Measurements from ENCODE around the gene BRAF.

DNA sequence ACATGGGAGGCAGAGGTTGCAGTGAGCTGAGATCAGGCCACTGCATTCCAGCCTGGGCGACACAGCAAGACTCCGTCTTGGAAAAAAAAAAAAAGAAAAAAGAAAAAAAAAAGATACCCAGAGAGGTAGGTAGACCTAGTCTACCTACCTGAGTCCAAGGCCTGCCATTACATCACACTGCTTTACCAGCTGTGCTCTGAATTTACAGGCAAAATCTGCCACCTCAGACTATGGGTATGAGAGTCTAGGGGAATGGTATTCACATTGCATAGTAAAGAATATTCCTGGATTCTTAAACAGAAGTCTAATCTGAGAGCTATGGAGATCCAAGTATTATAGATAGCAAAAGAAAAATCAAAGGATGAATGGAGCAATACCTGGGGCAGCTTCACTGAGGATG lies 178.0 kb downstream of the BRAF start:
- TF ChIP-seq, protein P1, sequence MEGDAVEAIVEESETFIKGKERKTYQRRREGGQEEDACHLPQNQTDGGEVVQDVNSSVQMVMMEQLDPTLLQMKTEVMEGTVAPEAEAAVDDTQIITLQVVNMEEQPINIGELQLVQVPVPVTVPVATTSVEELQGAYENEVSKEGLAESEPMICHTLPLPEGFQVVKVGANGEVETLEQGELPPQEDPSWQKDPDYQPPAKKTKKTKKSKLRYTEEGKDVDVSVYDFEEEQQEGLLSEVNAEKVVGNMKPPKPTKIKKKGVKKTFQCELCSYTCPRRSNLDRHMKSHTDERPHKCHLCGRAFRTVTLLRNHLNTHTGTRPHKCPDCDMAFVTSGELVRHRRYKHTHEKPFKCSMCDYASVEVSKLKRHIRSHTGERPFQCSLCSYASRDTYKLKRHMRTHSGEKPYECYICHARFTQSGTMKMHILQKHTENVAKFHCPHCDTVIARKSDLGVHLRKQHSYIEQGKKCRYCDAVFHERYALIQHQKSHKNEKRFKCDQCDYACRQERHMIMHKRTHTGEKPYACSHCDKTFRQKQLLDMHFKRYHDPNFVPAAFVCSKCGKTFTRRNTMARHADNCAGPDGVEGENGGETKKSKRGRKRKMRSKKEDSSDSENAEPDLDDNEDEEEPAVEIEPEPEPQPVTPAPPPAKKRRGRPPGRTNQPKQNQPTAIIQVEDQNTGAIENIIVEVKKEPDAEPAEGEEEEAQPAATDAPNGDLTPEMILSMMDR (conservative IDR thresholded peaks at IDR 0.05; ENCODE audit: low read depth, low read length): no peak
- no peak for TF ChIP-seq EZH2 (IDR thresholded peaks at IDR 0.05; ENCODE audit: low read length, unreplicated experiment)
- TF ChIP-seq EZH2phosphoT487 (IDR thresholded peaks at IDR 0.05; ENCODE audit: borderline replicate concordance, low read length): no peak

Measured in PC-3 (cell line).